Measurements from ENCODE around the gene NT5C2.
A peak's percentile ranks its signal among the peaks of the same experiment; 100 is the strongest.
"Not testable (repeated sequence)": the region's sequence is repeated elsewhere in the genome, so short reads cannot be mapped to it uniquely, and the experiment has no call there.

NT5C2 gene

DNA sequence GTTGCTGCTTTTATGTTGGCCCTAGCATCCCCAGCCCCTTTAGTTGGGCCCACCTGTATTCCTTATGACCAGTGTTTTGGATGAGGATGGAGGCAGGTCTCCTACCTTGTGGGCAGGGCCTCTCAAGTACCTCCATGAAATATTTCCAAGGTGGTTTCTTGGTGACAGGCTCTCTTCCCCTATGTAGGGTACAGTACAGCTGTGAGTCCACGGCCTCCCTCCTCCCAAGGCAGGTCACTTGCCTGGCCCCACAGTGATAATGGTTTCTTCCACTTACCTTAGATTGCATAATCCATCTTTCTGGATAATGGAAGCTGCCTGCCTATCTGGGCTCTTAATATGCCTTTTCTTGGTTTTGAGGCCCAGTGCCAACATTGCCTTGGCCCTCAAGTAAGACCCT, 110.4 kb downstream of the NT5C2 start:
- DNase-seq = no peak

- DNase-seq = no peak
These were observed 112.0 kb downstream of the NT5C2 start for GRCh38 chr10:103080891-103081581.

- no peak for DNase-seq
These were observed 113.1 kb downstream of the NT5C2 start for GRCh38 chr10:103079946-103080345.

DNA sequence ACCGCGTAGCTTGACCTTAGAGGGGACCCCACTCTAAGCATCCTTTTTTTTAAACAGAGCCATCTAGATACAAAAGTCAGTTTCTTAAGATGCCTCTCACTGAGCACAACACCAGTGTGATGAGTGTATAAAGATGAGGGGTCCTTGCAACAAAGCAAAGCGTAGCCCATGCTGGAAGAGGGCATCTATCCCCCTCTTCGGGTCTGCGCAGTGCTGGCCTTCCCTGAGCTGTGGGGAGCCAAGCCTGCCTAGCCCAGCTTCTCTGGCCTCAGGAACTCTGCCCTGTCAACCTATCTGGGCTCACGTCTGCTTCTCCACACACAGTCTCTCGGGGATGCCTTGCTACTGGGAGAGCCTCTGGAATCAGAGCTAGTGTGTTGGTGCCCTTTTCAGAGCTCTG, 114.0 kb downstream of the NT5C2 start:
- no peak for DNase-seq

DNA sequence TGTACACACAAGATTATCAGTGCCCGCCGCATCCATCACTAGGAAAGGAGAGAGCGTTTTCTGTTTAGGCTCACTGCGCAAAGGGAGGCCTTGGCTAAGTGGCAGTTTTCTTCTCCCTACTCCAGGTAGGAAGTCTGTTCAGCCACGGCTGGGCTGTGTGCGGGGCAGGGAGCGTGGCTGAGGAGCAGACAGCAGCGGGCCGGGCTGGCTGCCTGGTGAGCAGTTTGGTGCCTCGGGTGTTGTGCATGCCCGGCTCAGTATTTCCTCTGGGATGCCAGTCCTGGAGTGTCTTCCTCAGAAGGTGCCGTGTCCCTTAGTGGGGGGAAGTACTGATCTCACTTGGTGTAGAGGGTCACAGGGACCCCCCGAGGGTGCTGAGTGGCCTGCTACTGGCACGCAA, 114.4 kb downstream of the NT5C2 start:
- DNase-seq = no peak

DNA sequence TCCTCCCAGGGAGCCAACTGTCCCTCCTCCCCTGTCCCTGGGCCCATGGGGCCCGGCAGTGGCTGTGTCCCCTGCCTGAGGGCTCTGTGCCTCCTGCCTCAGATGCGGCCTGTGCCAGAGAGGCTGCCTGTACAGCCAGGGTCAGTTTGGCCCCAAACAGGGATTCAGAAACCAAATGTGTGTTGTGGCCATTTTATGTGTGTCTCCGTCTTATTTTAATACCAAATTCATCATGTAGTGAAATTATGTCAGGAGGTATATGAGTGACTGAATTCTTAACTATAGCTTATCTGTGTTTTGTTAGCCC, 114.8 kb downstream of the NT5C2 start:
- no peak for DNase-seq

DNA sequence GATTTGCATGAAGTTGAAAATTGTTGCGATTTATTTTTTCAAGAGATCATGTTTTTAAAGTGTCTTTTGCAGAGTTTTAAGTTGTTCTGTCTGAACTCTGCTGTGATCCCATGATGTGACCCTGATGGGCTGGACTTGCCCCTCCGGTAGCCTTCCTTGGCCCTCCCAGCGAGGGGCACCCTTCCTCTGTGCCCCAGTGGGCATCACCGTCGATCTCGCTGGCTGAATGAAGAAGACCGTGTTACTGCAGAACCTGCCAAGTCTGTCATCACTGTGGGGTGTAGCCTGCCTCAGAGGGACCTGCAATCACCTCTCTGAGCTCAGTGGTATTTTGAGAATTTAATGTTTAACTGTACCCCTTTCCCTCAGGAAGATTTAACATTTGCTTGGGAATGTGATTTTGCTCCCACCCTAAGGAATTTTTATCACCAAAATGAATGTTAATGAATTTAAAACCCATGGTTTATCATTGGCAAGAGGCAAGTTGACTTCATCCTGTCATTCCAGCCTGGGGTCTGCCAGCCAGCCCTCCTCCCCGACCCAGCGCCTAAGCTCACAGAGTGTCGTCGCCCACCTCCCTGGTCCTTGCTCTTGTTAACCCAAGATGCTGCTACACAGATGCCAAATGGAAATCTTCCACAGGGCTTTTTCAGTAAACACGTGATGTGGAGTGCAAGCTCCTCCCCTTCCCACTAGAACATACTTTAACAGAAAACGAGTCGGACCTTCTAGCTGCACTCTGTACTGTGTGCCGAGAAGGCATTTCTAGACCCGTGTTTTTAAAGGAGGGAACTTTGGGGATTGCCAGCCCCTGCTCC, 115.4 kb downstream of the NT5C2 start:
- no peak for DNase-seq

DNA sequence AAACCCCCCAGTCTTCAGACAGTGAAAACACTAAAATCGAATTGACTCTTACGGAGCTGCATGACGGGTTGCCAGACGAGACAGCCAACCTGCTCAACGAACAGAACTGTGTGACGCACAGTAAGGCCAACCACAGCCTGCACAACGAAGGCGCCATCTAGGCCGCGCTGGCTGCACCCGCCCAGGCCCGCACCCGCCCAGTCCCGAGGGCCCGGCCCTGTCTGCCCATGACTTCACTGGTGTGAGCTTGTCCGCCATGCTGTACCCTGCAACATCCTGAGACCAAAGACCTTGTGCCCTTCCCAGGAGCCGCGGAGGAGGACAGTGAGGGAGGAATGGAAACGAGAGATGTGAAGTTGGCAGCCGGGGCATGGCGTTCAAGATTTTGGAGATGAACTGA, 116.1 kb downstream of the NT5C2 start:
- DNase-seq = no peak

DNA sequence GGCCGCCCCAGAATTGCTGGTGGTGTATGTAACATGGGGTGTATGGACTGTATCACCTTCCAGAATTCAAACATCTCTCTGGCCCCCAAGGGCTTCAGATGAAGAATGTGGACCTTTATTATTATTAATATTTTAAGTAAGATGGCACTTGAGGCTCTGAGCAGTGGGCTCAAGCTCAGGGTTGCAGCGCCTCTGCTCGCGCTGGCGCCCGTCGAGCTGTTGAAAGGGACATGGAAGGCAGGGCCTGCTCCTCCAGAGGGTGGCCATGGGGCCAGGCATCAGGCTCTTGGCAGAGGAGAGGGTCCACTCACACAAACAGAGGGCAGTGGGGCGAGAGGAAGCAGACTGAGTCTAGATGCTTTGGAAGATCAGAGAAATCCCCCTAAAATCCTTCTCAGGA, 120.2 kb downstream of the NT5C2 start:
- DNase-seq = no peak

- no peak for DNase-seq
These were observed 120.8 kb downstream of the NT5C2 start for GRCh38 chr10:103072276-103072675.

DNA sequence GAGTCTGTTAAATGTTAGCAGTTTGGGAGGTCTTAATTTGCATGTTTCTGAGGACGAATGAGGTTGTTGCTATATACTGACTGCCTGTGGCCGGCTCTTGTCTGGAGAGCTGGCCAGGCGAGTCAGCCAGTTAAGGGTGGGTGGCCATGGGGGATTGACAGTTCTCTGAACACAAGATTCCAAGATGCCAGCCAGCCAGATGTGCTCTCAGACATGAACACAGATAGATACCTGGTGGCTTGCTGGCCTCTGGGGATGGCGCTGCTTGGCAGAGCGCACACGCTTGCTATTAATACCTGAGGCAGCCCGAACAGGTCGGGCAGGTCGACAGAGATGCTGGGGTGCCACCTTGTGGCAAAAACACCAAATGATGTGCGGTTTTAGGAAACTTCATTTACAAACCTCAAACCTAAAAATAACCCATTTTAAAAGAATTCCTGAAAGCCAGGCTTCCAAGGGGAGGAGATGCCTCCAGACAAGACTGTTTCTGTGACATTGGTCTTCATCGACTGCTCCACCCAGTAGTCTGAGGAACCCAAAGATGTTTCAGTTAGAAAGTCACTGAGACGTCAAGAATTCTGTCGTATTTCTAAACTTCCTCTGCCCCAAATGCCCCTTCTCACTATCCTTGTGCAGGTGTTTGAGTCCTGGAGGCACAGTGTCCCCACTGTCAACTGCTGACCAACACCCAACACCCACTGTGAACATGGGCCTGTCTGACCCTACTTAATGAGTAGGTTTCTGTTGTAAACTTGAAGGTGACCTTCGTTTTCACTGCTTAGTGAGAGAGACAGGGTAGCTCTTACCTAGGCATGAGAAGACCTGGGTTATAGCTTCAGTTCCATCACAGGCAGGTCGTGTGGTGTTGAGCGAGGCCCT, 123.4 kb downstream of the NT5C2 start:
- peak; percentile 80 for DNase-seq

- DNase-seq = no peak
These were observed 125.1 kb downstream of the NT5C2 start for GRCh38 chr10:103067956-103068355.

- DNase-seq = no peak
These were observed 125.6 kb downstream of the NT5C2 start for GRCh38 chr10:103067484-103067883.

- DNase-seq = not testable (repeated sequence)
These were observed 126.0 kb downstream of the NT5C2 start for GRCh38 chr10:103067099-103067477.

DNA sequence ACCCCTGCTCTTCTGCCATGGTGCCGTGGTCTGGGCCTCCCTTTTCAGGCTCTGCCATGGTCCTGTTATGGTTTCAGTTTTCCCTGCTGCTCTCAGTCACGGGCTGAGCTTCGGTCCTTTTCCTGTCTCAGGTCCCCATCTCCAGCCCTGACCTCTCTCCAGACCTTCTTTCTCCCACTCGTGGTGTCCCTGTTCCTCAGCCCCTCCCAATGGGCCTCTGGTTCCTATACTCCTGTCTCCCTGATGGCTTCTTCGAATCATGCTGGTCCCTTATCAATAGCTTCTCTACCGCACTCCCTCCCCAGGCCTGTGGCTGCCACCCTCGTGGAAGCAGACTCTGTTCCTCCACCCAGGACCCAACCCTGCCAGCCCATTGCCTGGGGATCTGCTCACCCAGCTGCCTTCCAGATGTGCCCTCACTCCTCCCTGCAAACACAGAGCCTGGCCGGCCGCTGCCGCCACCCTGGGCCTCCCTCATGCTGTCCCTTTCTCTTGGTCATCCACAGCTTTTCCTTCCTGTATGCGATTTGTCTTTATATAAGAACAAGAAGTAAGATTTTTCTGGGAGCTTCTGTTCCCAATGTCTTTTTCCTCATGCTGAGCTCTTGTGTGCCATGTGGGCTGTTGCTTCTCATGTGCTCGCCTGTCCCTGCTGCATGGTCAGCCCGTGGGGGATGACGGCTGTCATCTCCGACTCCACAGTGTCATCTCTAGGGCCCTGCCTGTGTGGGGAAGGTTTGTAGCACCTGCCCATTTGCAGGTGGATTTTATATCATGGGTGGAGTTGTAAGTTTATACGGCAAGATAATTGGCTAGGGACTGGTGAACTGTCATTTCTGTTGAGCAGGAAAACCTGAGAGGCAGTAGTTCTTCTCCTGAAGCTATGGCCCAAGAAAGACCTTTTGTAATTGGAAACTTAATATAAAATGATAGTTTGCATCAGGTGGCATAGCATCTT, 126.7 kb downstream of the NT5C2 start:
- no peak for DNase-seq

GRCh38 chr10:103064956-103065355, 128.1 kb downstream of the NT5C2 start:
- no peak for DNase-seq

DNA sequence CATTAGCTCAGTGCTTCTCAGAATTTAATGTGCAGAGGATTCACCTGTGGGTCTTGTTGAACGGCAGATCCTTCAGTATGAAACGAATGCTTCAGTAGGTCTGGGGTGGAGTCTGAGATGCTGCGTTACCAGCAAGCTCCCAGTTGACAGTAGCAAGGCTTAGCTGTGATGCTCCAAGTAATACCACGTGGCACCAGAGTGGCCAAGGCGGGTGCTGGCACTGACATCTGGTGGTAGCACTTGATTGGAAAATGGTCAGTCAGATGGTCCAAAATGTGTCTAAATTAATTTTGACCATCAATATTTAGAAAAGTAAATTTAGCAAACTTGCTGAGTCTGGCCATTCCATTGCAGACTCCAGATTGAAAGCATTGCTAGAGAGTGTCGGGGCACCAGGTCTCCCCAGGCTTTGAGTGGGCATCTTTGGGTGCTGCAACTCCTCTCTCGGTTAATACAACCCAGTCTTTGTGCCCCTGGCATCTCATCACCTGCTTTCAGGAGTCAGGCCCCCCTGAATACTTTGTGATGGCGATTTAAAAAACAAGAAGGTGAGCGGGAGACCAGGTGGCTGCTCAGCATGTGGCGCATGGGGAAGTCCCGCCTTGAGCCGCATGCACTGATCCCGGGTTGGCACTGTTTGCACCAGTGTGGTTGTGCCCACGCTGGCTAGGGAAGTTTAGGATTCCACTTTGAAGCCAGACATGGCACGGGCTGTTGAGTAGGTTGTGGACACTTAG, 130.1 kb downstream of the NT5C2 start:
- DNase-seq = peak; percentile 44

- no peak for DNase-seq
These were observed 132.5 kb downstream of the NT5C2 start for GRCh38 chr10:103060575-103060974.

DNA sequence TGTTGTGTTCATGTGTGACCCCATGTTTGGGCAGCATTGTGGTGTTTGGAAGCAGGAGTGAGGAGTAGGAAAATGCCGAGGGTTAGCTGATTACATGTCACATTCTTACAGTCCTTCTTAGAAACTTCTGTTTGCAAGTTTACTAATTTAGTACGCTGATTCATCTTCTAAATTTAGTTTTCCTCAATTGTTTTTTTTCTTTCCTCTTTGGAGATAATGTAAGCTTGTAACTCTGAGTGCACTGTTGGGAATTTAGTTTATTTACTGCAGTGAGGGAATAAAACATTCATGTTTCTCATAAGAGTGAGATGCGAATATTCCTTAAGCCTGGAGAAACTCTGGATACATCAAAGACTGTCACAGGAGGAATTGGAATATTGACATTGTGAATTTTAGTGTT, 135.0 kb downstream of the NT5C2 start:
- DNase-seq = no peak

GRCh38 chr10:103055105-103055504, 138.0 kb downstream of the NT5C2 start:
- DNase-seq = no peak

DNA sequence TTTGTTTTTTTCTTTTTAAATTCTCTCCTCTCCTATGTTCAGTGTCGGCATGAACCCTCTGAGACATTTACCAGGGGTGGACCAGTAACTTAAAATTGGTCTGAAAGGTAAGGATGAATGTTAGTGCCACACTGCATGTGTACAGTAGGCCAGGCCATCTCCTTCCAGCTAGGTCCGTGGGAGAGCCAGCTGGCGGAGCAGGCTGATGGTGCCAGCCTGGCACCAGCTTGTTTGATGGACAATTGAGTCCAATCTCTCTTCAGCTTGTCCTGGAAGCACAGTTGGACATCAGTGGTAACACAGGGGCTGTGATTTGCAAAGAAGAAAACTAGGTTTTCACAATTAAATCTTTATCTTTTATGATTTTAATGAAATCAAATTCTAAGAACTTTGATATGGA, 138.5 kb downstream of the NT5C2 start:
- no peak for DNase-seq

Data from hematopoietic multipotent progenitor cell treated with erythropoietin and hydrocortisone succinate and interleukin-3 and kit ligand, for 6 days (in vitro differentiated cells).